IgD-negative memory B cell (primary cell): ENCODE results near the gene TREML1. TPM values are rescaled to one million over a fixed set of nuclear protein-coding genes. Genes with fewer than 3 reads are reported as not detected.

Experiments used
- polyA plus RNA-seq: library from polyadenylated mRNA; unstranded; fragments of 300-500 nt; fragmentation: Illumina TruSeq; gene quantifications from one replicate; pipeline ENCODE4 v1.2.3, GENCODE V29; 2021

TREML1 gene
- polyA plus RNA-seq, 1 donor from 2014 or later, result 3.0 TPM

Other genes with a start within 250 kb of the TREML1 start
- 0.76 TPM for gene UNC5CL, start 115.1 kb downstream of the TREML1 start, polyA plus RNA-seq
- gene TSPO2, start 111.9 kb downstream of the TREML1 start, polyA plus RNA-seq, result not detected
- 0.33 TPM for gene APOBEC2, start 101.1 kb downstream of the TREML1 start, polyA plus RNA-seq
- 58.3 TPM for gene OARD1, start 82.0 kb downstream of the TREML1 start, polyA plus RNA-seq
- 19.1 TPM for gene NFYA, start 81.4 kb downstream of the TREML1 start, polyA plus RNA-seq
- not detected for gene TREM2, start 8.8 kb upstream of the TREML1 start, polyA plus RNA-seq
- gene TREML2, start 46.8 kb upstream of the TREML1 start, polyA plus RNA-seq, result 12.4 TPM
- 2.2 TPM for gene TREML4, start 74.0 kb upstream of the TREML1 start, polyA plus RNA-seq
- gene TREM1, start 132.3 kb upstream of the TREML1 start, polyA plus RNA-seq, result 0.58 TPM
- not detected for gene NCR2, start 181.3 kb upstream of the TREML1 start, polyA plus RNA-seq